Naive thymus-derived CD8-positive, alpha-beta T cell (primary cell): ENCODE measurements around the gene GRK4. TPM values are rescaled to one million over a fixed set of nuclear protein-coding genes. Genes with fewer than 3 reads are reported as not detected.
A peak's percentile ranks its signal among the peaks of the same experiment; 100 is the strongest.
"Not testable (repeated sequence)": the region's sequence is repeated elsewhere in the genome, so short reads cannot be mapped to it uniquely, and the experiment has no call there.

ENCODE experiments used
- ATAC-seq, 2 donors: fragments of 150-1000 bp; cut with Tn5 transposase in 1 of 2; sonication (Bioruptor Pico), chemical (Tn5 transposase) in 1 of 2; 1 replicate in 1 of 2; 2 replicates in 1 of 2; pipeline ENCODE4 v1.10.0; 2021; ENCODE audit warnings: mild to moderate bottlenecking in 2 of 2, moderate library complexity in 2 of 2
- POLR2A ChIA-PET: fragments of 350-600 bp; sonication (Branson Sonifier 250); formaldehyde crosslinking; loops from one replicate; lab custom pipeline; 2021; ENCODE audit warnings: antibody characterized with exemption; lab: Charles Lee
- DNase-seq, 10 donors: peaks; one replicate each; pipeline versions ENCODE4 v3.0.0 to v3.0.0-alpha.2; 2020 to 2022
- H3K27ac Mint-ChIP-seq, 10 donors: one replicate each; pipeline ENCODE4 v1.8.0; 2020 to 2022; ENCODE audit warnings: mild to moderate bottlenecking in 10 of 10, mixed read lengths in 10 of 10, moderate library complexity in 4 of 10, inconsistent platforms in 1 of 10
- H3K27me3 Mint-ChIP-seq, 5 donors: one replicate each; pipeline ENCODE4 v1.8.0; 2021 to 2022; ENCODE audit warnings: mixed read lengths in 5 of 5
- H3K36me3 Mint-ChIP-seq, 3 donors: one replicate each; pipeline ENCODE4 v1.8.0; 2020 to 2022; ENCODE audit warnings: mixed read lengths in 3 of 3, mild to moderate bottlenecking in 2 of 3, inconsistent platforms in 1 of 3
- H3K4me1 Mint-ChIP-seq, 4 donors: one replicate each; pipeline ENCODE4 v1.8.0; 2021 to 2022; ENCODE audit warnings: mixed read lengths in 4 of 4
- H3K4me3 Mint-ChIP-seq, 10 donors: one replicate each; pipeline ENCODE4 v1.8.0; 2020 to 2022; ENCODE audit warnings: mild to moderate bottlenecking in 10 of 10, mixed read lengths in 10 of 10, moderate library complexity in 6 of 10, inconsistent platforms in 1 of 10
- H3K9me3 Mint-ChIP-seq, 9 donors: one replicate each; pipeline ENCODE4 v1.8.0; 2020 to 2022; ENCODE audit warnings: mixed read lengths in 9 of 9, mild to moderate bottlenecking in 3 of 9, inconsistent platforms in 1 of 9, moderate library complexity in 1 of 9
- polyA plus RNA-seq, 3 donors: library from polyadenylated mRNA; unstranded; fragments of 300-500 nt; fragmentation: Illumina TruSeq; gene quantifications; one replicate each; pipeline ENCODE4 v1.2.3, GENCODE V29; 2021
- total RNA-seq, 8 experiments: library from RNA in 2 of 8; stranded (reverse) in 2 of 8; gene quantifications; one replicate each; pipeline ENCODE4 v1.2.3 and lab custom pipeline; 2021 to 2026

The GRK4 gene
- total and polyA plus RNA-seq, 5 experiments from 2014 or later, result 0.87 to 6.0 (median 1.5) TPM

DNA sequence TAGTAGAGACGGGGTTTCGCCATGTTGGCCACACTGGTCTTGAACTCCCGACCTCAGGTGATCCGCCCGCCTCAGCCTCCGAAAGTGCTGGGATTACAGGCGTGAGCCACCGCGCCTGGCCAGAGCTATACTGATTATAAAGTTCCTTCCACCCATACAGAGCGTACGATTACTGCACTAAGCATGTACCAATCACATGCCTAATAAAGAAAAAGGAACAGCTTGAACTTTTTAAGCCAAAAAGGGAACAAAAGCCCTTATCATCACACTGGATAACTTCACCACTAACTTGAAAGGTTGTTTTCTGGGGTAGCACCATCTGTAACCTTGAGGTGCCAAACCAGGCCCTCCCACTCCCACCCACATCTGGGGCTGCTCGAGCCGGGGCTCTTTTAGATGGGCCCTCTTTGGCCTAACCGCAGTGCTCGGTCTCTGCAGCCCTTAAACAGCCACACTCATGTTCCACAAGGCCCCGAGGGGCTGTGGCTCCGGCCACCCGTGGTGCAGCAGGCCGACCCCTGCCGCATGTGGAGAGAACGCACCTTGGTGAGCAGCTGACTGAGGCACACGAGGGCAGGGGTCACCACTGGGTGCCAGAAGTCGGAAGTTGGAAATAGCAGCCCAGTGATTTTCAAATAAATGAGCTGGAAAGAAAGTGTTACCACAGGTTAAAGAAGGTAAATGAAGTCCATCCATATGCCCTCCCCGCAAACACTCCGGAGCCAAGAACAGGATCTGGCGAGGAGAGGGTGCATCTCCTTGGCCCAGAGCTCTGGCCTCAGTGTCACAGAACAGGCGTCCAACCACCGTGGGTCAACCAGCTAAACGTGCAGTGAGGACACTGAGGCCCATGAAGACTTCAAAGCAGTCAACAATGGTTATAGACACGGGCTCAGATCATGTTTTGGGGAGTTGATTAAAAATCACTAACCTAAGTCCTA lies 18.5 kb upstream of the GRK4 start:
- Mint-ChIP-seq H3K36me3 (peaks cover 0 to 92% (median 3%) of the 10 kb centered on the region in 3 donors), H3K27me3 (no peaks in the 10 kb centered on the region), H3K4me1 (peaks cover 0 to 12% (median 2%) of the 10 kb centered on the region in 4 donors), H3K27ac (peak overlapping the region in 3 of 10 donors; percentile 9 to 20 (median 15)), H3K9me3 (no peaks in the 10 kb centered on the region), H3K4me3 (no peak overlapping the region)
- peak in 1 of 10 donors; percentile 19 for DNase-seq
- POLR2A ChIA-PET, result interaction anchor here (0.6 to 1.3 kb wide), 2 partner anchors 9 to 179 kb away, joined by 3 to 4 read pairs; no protein-coding TSS in a partner anchor
- ATAC-seq, result no peak

- not testable (repeated sequence) for H3K27me3 Mint-ChIP-seq, H3K9me3 Mint-ChIP-seq, H3K4me3 Mint-ChIP-seq, ATAC-seq
- H3K27ac Mint-ChIP-seq, result peak overlapping the region in 1 of 10 donors; percentile 35
- H3K36me3 Mint-ChIP-seq, result peaks cover 0 to 94% (median 7%) of the 10 kb centered on the region in 3 donors
- peak in 1 of 10 donors; percentile 44 for DNase-seq
- peaks cover 0 to 15% (median 3%) of the 10 kb centered on the region in 4 donors for H3K4me1 Mint-ChIP-seq
- POLR2A ChIA-PET, result interaction anchor here (0.6 to 1.4 kb wide), 2 partner anchors 16 to 180 kb away, joined by 3 to 6 read pairs; no protein-coding TSS in a partner anchor
Measured at GRCh38 chr4:2945619-2946604, 17.5 kb upstream of the GRK4 start.

DNA sequence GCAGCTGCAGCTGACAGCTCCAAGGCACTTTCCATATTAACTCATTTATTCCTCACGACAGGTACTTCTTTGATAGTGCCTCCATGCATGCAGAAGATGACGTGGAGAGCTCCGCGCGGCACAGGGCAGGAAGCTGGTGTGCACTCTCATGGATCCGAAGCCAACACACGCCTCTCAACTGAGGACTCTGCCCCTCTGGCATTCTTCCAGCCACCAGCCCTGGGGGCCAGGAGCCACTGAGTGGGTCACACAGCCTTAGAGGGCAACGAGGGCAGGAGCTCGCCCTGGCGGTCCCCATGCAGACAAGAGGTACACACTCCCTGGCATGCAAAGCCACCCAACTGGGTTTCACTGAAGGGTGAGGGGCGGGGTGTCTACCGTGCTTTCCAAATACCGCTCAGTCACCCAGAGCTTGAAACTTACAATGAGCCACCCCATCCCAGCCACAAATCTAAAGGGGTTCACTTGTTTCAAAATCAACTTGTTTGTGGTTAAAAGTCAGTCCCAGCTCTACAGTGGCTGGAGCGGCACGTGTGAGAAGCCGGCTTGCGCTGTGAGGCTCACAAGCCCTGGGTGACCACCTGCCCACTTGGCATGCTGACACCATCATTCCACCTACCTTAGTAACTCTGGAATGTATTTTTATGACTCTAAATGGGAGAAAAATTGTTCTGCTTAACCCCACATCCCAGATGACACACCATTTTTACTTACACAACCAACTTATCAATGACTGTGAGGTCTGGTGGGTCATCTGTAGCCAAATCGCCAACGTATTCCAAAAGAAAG lies 16.4 kb upstream of the GRK4 start:
- no peak overlapping the region for H3K4me3 Mint-ChIP-seq
- peak in 1 of 10 donors; percentile 52 for DNase-seq

GRCh38 chr4:2947926-2948325 lies 15.4 kb upstream of the GRK4 start:
- H3K27ac Mint-ChIP-seq, result peak overlapping the region in 1 of 10 donors; percentile 57
- DNase-seq, result peak in 1 of 10 donors; percentile 4
- H3K36me3 Mint-ChIP-seq, result peaks cover 0 to 96% (median 11%) of the 10 kb centered on the region in 3 donors
- POLR2A ChIA-PET, result interaction anchor here (1.5 kb wide), 1 partner anchor 12 kb away, joined by 5 read pairs; no protein-coding TSS in a partner anchor
- no peak for ATAC-seq
- no peaks in the 10 kb centered on the region for H3K9me3 Mint-ChIP-seq
- H3K4me3 Mint-ChIP-seq, result no peak overlapping the region
- H3K4me1 Mint-ChIP-seq, result peaks cover 0 to 10% (median 1%) of the 10 kb centered on the region in 4 donors
- H3K27me3 Mint-ChIP-seq, result no peaks in the 10 kb centered on the region

More for the DNA sequence above, 16.4 kb upstream of the GRK4 start:
- no peak for ATAC-seq
- peaks cover 0 to 15% (median 3%) of the 10 kb centered on the region in 4 donors for H3K4me1 Mint-ChIP-seq
- H3K27me3 Mint-ChIP-seq, result no peaks in the 10 kb centered on the region
- peak overlapping the region in 1 of 10 donors; percentile 48 for H3K27ac Mint-ChIP-seq
- H3K36me3 Mint-ChIP-seq, result peaks cover 0 to 94% (median 10%) of the 10 kb centered on the region in 3 donors
- no peaks in the 10 kb centered on the region for H3K9me3 Mint-ChIP-seq
- POLR2A ChIA-PET, result interaction anchor here (1.4 to 1.5 kb wide), 2 partner anchors 11 to 15 kb away, joined by 5 to 6 read pairs; no protein-coding TSS in a partner anchor

DNA sequence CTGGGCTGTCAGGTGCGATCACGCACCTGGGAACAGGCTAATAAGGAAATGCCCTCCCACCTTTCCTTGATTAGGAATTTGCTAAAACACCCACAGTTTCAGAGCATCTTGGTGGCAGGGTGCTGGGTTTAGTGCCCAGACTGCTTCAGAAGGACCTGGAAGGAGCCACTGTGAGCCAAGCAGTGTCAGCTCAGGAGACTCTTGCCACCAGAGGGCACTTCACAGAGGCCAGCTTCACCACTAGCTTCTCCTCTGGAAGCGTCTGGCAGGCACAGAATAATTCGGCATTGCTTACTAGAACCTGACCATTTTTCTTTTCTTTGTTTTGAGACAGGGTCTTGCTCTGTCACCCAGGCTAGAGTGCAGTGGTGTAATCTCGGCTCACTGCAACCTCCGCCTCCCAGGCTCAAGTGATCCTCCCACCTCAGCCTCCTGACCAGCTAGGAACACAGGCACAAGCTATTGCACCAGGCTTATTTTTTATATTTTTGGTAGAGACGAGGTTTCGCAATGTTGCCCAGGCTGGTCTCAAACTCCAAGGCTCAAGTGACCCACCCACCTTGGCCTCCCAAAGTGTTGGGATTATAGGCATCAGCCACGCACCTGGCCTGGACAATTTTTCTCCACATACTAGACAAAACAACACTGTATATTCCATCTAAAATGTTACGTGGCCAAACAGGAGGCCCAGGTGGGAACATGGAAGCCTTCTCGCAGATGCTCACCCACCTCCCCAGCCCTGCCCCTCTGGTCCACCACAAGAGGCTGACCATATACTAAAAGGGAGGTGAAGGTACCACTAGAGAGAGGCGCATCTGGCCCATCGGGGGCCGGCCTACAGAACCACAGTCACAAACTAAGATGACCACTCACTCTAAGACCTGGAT lies 14.2 kb upstream of the GRK4 start:
- H3K27me3 Mint-ChIP-seq, result no peaks in the 10 kb centered on the region
- H3K9me3 Mint-ChIP-seq, result no peaks in the 10 kb centered on the region
- POLR2A ChIA-PET, result no interaction called here
- peaks cover 0 to 10% (median 3%) of the 10 kb centered on the region in 4 donors for H3K4me1 Mint-ChIP-seq
- H3K36me3 Mint-ChIP-seq, result peaks cover 0 to 97% (median 17%) of the 10 kb centered on the region in 3 donors
- H3K4me3 Mint-ChIP-seq, result no peak overlapping the region
- peak in 1 of 10 donors; percentile 63 for DNase-seq
- ATAC-seq, result peak in 1 of 2 donors; percentile 32
- peak overlapping the region in 4 of 10 donors; percentile 25 to 71 (median 50) for H3K27ac Mint-ChIP-seq

- peaks cover 0 to 97% (median 19%) of the 10 kb centered on the region in 3 donors for H3K36me3 Mint-ChIP-seq
- peaks cover 0 to 10% (median 6%) of the 10 kb centered on the region in 4 donors for H3K4me1 Mint-ChIP-seq
- H3K27me3 Mint-ChIP-seq, result no peaks in the 10 kb centered on the region
- no peak overlapping the region for H3K4me3 Mint-ChIP-seq
- POLR2A ChIA-PET, result no interaction called here
- DNase-seq (no peak), ATAC-seq (no peak)
- H3K9me3 Mint-ChIP-seq, result no peaks in the 10 kb centered on the region
- H3K27ac Mint-ChIP-seq, result no peak overlapping the region
Measured at GRCh38 chr4:2949782-2950125, 13.6 kb upstream of the GRK4 start.

DNA sequence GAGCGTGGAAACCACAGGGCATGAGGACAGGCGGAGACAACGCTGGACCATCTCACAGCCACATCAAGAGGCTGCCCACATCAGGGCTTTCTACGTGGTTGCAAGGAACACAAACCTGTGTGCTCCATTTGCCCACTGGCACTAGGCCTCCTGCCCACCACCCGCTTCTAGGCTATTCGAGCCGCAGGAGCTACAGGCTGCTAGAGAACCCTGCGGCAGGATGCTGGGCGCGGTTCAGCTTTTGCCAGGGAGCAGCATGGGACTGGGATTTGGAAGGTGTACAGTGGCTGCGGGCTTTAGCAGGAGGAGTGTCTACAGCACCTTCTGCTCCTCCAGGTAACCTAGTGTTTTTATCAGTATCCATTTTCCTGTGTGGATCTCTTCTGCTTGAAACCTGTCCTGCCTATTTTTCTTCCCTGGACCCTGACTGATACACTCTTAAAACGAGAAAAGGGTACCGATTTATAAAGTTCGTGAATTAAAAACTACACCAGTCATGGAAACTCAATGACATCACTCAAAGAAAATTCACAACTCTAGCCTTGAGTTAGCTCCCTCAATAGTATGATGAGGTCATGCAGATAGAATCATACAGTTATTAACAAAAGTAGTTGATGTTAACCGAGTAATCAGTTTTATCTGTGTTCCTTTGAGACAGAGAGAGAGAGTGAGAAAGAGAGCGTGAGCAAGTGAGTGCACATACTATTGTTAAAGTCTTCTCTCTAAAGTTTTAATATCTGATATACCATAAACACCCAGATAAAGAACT lies 13.0 kb upstream of the GRK4 start:
- H3K27me3 Mint-ChIP-seq, result no peaks in the 10 kb centered on the region
- peak overlapping the region in 2 of 10 donors; percentile 35 to 38 for H3K27ac Mint-ChIP-seq
- peaks cover 0 to 12% (median 6%) of the 10 kb centered on the region in 4 donors for H3K4me1 Mint-ChIP-seq

DNA sequence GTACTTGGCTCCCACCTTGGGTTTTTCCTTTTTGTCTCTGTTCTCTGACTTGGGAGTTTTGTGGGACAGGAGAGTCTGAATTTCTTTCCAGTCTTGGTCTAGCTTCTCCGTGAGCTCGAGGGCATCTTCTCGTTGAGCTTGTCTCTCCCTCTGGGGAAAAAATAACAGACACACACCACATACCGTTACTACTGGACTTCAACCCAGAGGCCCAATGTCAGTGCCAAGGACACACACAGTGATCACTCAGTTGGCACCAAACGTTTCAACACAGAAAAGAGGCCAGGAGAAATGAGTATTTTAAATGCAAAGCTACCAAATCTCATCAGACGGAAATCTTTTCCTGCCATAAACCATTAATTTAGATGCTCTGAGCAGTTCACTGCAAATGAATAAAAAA lies 9.9 kb upstream of the GRK4 start:
- H3K4me3 Mint-ChIP-seq, result no peak overlapping the region
- peak overlapping the region in 1 of 10 donors; percentile 48 for H3K27ac Mint-ChIP-seq
- ATAC-seq (no peak), DNase-seq (no peak)
- H3K9me3 Mint-ChIP-seq, result no peaks in the 10 kb centered on the region
- peaks cover 5 to 27% (median 14%) of the 10 kb centered on the region in 4 donors for H3K4me1 Mint-ChIP-seq
- POLR2A ChIA-PET, result interaction anchor here (1.2 to 1.4 kb wide), 2 partner anchors 10 to 47 kb away, joined by 3 to 4 read pairs; partner anchors contain the start of genes GRK4 and NOP14
- H3K27me3 Mint-ChIP-seq, result no peaks in the 10 kb centered on the region
- H3K36me3 Mint-ChIP-seq, result peaks cover 3 to 97% (median 24%) of the 10 kb centered on the region in 3 donors

More for the DNA sequence above, 13.0 kb upstream of the GRK4 start:
- ATAC-seq (no peak), DNase-seq (no peak)
- Mint-ChIP-seq H3K9me3 (no peaks in the 10 kb centered on the region), H3K4me3 (no peak overlapping the region), H3K36me3 (peaks cover 0 to 95% (median 19%) of the 10 kb centered on the region in 3 donors)
- POLR2A ChIA-PET, result interaction anchor here (0.9 kb wide), 1 partner anchor 13 kb away, joined by 3 read pairs; the partner anchor contains the start of gene GRK4

DNA sequence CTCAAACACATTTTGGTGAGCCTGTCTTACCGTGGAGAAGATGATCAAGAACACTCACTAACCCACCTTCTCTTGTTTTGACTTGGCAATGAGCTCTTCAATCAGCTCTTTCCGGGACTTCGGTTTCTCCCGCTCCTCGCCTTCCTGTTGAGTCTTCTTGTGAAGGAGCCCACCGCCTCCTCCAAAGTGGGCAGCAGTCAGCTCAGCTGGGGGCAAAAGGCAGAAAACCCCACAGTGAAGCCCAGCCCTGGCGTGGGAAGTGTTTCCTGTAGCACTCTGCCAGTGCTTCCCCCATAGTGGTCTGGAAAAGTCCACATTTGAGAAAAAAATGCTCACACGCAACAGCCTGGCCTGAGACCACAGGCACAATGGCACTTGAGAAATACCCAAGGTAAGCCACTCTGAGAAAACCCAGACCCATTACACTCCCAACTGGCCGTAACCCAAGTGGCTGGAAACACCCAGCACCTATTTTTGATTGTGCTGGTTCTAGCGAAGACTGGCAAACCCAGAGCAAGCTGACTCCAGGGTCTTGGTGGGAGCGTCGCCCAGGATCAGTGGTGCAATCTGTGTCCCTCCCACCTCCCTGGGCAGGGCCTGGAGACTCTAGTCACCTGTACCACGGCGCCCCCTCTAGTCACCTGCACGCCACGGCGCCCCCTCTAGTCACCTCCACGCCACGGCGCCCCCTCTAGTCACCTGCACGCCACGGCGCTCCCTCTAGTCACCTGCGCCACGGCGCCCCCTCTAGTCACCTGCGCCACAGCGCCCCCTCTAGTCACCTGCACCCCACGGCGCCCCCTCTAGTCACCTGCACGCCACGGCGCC lies 8.8 kb upstream of the GRK4 start:
- POLR2A ChIA-PET, result interaction anchor here (1.2 to 1.4 kb wide), 2 partner anchors 9 to 48 kb away, joined by 3 to 4 read pairs; partner anchors contain the start of genes GRK4 and NOP14
- no peaks in the 10 kb centered on the region for H3K9me3 Mint-ChIP-seq
- DNase-seq (peak in 6 of 10 donors; percentile 26 to 55 (median 34)), ATAC-seq (peak; percentile 41 to 75)
- H3K36me3 Mint-ChIP-seq, result peaks cover 3 to 95% (median 24%) of the 10 kb centered on the region in 3 donors
- H3K27me3 Mint-ChIP-seq, result no peaks in the 10 kb centered on the region
- H3K27ac Mint-ChIP-seq, result peak overlapping the region in 8 of 10 donors; percentile 38 to 90 (median 60)
- H3K4me3 Mint-ChIP-seq, result no peak overlapping the region
- peaks cover 13 to 36% (median 22%) of the 10 kb centered on the region in 4 donors for H3K4me1 Mint-ChIP-seq
